Coronary artery (tissue), 2 donors: ENCODE results near the gene SYT1.
"Not testable (repeated sequence)": the region's sequence is repeated elsewhere in the genome, so short reads cannot be mapped to it uniquely, and the experiment has no call there.

Experiments used
- DNase-seq: peaks from one replicate; pipeline ENCODE4 v3.0.0-alpha.2; 2017; ENCODE audit warnings: low spot score
- H3K27ac ChIP-seq, 2 donors: fragments of 200-600 bp; sonication (generic); one replicate each; pipeline ENCODE4 v1.5.1; 2016 to 2019
- H3K4me3 ChIP-seq: fragments of 200-600 bp; sonication (generic); 2 replicates; pipeline ENCODE4 v1.5.1; 2016; ENCODE audit warnings: mild to moderate bottlenecking, moderate library complexity
- TF ChIP-seq, protein P1 (sequence below): fragments of 200-600 bp; sonication (generic); IDR thresholded peaks from one replicate; pipeline ENCODE4 v1.5.1; 2019; ENCODE audit warnings: antibody characterized with exemption

Gene SYT1

DNA sequence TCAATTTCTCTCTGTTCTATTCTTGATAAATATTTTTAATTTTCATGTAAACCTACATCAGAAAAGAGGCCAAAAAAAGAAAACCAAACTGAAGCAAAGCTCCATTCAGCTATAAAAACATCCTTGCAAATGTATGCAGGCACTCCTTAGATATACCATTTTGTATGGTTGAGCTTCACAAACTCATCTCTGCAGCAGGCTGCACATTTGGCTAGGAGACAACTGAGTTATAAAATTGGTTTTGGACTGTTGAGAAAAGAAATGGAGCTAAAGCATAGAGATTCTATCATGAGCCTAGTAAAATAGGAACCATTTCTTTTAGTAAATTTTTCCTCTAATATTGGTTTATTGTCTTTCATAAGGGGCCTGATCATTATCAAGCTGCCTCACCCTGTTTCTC, 156.4 kb downstream of the SYT1 start:
- H3K27ac ChIP-seq: no peak overlapping the region
- no peak for DNase-seq
- H3K4me3 ChIP-seq: no peak overlapping the region
- TF ChIP-seq, protein P1, sequence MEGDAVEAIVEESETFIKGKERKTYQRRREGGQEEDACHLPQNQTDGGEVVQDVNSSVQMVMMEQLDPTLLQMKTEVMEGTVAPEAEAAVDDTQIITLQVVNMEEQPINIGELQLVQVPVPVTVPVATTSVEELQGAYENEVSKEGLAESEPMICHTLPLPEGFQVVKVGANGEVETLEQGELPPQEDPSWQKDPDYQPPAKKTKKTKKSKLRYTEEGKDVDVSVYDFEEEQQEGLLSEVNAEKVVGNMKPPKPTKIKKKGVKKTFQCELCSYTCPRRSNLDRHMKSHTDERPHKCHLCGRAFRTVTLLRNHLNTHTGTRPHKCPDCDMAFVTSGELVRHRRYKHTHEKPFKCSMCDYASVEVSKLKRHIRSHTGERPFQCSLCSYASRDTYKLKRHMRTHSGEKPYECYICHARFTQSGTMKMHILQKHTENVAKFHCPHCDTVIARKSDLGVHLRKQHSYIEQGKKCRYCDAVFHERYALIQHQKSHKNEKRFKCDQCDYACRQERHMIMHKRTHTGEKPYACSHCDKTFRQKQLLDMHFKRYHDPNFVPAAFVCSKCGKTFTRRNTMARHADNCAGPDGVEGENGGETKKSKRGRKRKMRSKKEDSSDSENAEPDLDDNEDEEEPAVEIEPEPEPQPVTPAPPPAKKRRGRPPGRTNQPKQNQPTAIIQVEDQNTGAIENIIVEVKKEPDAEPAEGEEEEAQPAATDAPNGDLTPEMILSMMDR: no peak

DNA sequence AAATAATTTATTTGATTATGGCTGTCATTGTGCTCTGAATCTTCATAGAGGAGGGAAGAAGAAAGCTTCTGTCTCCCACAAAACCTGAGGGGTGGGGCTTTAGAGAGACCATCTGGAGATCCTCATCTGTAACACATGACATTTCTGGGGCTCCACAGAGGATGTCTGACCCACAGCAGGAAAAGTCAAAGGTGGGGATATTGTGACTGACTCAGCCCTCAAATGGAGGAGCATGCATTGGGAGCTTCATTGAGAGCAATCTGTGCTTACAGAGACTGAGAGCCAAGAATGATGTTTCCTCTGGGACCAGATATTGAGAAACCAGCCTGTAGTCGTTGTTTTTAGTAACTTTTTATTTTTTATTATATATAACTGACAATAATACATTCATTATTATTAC, 158.7 kb downstream of the SYT1 start:
- TF ChIP-seq, protein P1: no peak
- Histone ChIP-seq H3K27ac (no peak overlapping the region), H3K4me3 (no peak overlapping the region)
- DNase-seq: no peak

DNA sequence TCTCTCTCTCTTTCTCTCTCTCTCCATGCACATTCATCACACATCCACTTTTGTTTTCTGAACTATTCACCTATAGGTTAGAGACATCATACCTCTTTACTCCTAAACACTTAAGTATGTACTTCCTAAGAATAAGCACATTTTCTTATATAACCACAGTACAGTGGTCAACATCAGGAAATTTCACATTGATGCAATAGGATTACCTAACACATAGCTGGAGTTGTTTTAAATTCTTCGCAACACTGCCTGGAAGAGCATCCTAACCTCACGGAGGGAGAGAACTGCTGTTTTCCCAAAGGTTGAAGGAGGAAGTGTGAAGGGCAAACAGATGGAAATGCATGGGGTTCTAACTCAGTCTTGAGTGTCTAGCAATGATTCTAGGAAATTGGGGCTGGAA, 159.2 kb downstream of the SYT1 start:
- H3K4me3 ChIP-seq: no peak overlapping the region
- TF ChIP-seq, protein P1: no peak
- H3K27ac ChIP-seq: no peak overlapping the region
- no peak for DNase-seq

DNA sequence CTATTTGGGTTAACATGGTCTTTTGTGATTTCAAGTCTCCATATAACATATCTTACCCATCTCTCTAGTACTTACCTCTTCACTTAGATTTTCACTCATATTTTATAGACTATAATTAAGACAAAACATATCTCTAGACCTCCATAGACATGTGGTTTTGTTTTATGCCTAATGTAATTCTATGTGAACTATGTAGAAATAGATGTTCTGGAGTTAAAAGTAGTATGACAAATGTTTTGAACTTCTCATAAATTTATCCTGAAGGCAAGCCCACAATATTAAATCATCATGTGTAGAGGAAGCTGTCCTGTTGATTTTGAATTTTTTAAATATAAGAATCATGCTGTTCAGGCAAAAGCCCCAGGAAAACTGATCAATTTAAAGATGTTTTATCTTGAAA, 169.2 kb downstream of the SYT1 start:
- no peak for DNase-seq
- H3K27ac ChIP-seq: no peak overlapping the region
- TF ChIP-seq, protein P1: no peak
- no peak overlapping the region for H3K4me3 ChIP-seq

DNA sequence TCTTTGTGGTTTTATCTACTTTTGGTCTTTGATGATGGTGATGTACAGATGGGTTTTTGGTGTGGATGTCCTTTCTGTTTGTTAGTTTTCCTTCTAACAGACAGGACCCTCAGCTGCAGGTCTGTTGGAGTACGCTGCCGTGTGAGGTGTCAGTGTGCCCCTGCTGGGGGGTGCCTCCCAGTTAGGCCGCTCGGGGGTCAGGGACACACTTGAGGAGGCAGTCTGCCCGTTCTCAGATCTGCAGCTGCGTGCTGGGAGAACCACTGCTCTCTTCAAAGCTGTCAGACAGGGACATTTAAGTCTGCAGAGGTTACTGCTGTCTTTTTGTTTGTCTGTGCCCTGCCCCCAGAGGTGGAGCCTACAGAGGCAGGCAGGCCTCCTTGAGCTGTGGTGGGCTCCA, 180.2 kb downstream of the SYT1 start:
- not testable (repeated sequence) for H3K4me3 ChIP-seq, H3K27ac ChIP-seq, DNase-seq

DNA sequence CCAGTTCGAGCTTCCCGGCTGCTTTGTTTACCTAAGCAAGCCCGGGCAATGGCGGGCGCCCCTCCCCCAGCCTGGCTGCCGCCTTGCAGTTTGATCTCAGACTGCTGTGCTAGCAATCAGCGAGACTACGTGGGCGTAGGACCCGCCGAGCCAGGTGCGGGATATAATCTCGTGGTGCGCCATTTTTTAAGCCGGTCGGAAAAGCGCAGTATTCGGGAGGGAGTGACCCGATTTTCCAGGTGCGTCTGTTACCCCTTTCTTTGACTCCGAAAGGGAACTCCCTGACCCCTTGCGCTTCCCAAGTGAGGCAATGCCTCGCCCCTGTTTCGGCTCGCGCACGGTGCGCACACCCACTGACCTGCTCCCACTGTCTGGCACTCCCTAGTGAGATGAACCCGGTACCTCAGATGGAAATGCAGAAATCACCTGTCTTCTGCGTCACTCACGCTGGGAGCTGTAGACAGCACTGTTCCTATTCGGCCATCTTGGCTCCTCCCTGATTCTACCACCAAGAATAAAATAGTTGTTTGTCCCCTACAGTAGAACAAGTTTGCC, 180.7 kb downstream of the SYT1 start:
- DNase-seq, H3K4me3 ChIP-seq, H3K27ac ChIP-seq: not testable (repeated sequence)

DNA sequence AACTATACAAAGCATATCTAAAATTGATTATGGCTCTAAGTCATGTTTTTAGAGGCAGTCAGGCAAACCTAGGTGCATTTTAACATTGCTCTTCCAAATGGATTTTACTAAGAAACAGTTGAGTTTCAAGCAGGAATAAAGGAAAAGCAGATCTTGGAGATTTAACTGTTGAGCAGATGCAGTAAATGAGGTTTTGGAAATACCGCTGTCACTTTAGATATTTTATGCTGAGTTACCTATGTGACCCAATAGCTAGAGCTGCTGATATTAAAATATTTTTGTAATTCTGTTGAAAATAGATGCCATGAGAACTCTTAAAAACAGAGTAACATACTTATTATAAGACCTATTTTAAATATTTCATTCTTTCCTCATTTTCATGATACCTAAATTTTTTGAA, 181.4 kb downstream of the SYT1 start:
- TF ChIP-seq, protein P1: no peak
- no peak for DNase-seq
- H3K4me3 ChIP-seq: no peak overlapping the region
- H3K27ac ChIP-seq: no peak overlapping the region

DNA sequence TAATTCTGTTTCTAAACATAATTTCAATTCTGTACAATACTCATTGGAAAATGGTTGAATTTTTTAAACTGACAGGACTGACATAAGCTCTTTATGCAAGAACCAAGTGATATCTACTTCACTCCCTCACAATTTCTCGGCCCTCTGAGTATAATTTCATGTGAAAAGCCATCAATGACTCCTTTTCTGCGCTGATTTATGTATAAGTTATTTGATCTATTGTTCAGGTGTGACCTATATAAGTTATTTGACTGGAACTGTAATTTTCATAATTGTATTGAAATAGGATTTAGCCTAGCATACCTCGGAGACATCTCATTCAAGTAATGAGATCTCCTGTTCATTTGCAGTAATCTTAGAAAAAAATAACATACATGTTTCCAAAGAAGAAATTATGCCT, 184.4 kb downstream of the SYT1 start:
- TF ChIP-seq, protein P1: no peak
- DNase-seq: no peak
- no peak overlapping the region for H3K4me3 ChIP-seq
- no peak overlapping the region for H3K27ac ChIP-seq
